GM10266 (cell line): ENCODE data around the gene WWP2.

Source experiments
- DNase-seq: peaks from one replicate; pipeline ENCODE4 v3.0.0; 2012; ENCODE audit errors: extremely low spot score
- CTCF ChIP-seq: IDR thresholded peaks from 2 replicates; pipeline ENCODE4 v1.5.1; 2012; ENCODE audit warnings: mild to moderate bottlenecking, low read depth; ENCODE audit not compliant: control insufficient read depth, insufficient read depth; ENCODE audit errors: missing control alignments

WWP2 gene

GRCh38 chr16:69904495-69905170 is 142.5 kb downstream of the WWP2 start:
- DNase-seq, result no peak
- no peak for TF ChIP-seq CTCF

DNA sequence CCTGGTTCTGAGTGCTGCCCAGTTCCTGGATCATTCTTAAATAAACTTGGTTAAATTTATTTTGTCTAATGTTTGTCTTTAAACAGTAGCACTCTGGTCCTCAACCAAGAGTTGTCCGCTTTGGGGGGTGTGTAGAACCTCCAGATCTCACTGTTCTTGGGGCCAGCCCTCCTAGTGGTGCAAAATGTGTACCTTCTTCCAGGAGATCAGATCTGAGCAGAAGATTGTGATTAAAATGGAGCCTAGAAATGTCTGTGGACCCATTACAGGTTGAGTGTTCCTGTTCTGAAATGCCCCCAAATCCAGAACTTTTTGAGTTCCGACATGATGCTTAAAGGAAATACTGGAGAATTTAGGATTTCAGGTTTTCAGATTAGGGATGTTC is 143.0 kb downstream of the WWP2 start:
- DNase-seq, result no peak
- TF ChIP-seq CTCF, result no peak

GRCh38 chr16:69906838-69907401 is 144.8 kb downstream of the WWP2 start:
- DNase-seq, result no peak
- no peak for TF ChIP-seq CTCF

GRCh38 chr16:69909043-69909442 is 146.9 kb downstream of the WWP2 start:
- no peak for TF ChIP-seq CTCF

GRCh38 chr16:69909760-69910159 is 147.6 kb downstream of the WWP2 start:
- no peak for DNase-seq
- no peak for TF ChIP-seq CTCF

More at GRCh38 chr16:69909043-69909442, 146.9 kb downstream of the WWP2 start:
- no peak for DNase-seq

DNA sequence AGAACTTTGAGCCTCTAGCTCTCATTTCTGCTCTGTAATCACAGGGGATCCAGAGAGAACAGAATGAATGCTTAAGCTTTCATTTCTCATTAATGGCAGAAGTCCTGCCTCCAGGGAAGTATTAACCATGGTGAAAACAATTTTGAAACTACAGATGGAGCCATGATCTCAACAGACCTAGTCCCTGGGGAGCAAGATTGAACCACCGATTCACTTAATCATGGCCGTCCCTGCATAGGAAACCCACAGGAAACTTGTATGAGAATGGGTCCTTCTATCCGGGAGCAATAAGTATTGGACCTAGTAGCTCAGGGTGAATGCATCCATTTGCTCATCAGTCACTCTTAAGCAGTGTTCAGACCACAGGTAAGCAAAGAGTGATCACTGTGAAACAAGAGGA is 148.8 kb downstream of the WWP2 start:
- no peak for TF ChIP-seq CTCF

GRCh38 chr16:69916462-69916861 is 154.3 kb downstream of the WWP2 start:
- DNase-seq, result no peak
- TF ChIP-seq CTCF, result no peak

More for the DNA sequence above, 148.8 kb downstream of the WWP2 start:
- no peak for DNase-seq
